GM03348 (cell line): ENCODE measurements around the gene EHMT1.

Experiments
- DNase-seq: peaks from one replicate; pipeline ENCODE4 v3.0.0; 2012; ENCODE audit warnings: low spot score

EHMT1 gene

GRCh38 chr9:137618105-137619067 lies at the start of gene EHMT1:
Gene EHMT1 (plus strand): TSS chr9:137619005. CDS start chr9:137619029, 24 bp downstream.
- DNase-seq: peak; percentile 99

GRCh38 chr9:137569609-137570203 lies 49.1 kb upstream of the EHMT1 start:
- DNase-seq: no peak

DNA sequence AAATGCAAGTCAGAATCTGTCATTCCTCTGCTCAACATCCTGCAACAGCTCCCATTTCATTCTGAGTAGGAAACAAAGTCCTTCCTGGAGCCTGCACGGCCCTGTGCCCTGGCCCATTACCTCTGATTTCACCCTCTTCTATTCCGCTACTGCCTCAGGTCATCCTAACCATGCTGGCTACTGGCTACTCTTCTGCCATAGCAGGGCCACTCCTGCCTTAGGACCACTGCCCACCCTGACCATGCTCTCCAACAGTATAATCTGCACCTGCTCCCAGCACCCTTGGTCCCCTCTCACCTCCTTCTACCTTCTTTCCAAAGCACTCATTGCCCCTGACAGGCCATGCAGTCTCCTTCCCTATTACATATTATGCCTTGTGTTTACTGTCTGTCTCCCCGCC lies 48.2 kb upstream of the EHMT1 start:
- DNase-seq: no peak

- DNase-seq: no peak
Measured at GRCh38 chr9:137574192-137574591, 44.6 kb upstream of the EHMT1 start.

DNA sequence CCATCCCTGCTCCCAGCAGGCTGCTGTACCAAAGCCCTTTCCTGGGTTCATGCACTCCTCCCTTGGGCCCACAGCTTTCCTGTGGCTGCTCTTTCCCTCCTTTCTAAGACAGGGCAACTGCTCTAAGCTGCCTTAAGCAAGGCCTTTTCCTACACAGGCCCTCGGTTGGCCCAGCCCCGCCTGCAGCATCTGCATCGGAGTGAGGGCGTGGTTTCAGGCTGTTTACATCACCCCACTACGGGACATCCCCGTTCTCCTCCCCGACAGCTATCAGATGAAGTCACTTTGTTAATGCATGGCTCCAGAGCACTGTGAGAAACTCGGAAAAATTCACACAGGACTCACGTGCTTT lies 43.5 kb upstream of the EHMT1 start:
- DNase-seq: no peak

DNA sequence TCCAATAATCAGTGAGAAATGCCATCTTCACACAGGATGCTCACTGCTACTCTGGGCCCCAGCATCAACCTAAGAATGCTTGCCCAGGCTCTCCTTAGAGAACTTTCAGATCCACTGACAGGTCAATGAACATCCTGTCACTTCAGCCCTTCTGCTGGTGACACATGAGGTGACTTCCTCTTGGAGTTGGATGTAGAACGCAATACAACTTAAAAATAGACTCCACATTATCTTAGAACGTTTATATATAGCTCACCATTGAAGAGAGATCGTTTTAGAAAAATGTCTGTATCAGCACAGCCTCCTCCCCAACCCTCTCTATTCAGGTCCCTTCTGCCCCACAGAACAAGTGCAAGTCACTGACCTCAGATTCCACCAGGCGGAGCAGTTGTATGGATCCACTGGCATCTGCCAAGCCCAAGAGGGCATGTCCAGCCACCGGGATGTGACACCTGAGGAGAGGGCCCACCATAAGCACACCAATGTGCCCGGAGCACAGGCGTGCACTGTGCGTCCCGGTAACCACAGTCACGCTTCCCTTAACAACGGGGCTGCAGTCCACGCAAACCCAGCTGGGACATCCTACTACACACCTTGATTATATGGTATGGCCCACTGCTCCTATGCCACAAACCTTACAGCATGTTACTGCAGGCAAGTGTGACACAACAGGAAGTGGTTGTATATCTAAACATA lies 42.9 kb upstream of the EHMT1 start:
- DNase-seq: no peak

- peak; percentile 99 for DNase-seq
Measured at GRCh38 chr9:137578518-137579258, 40.1 kb upstream of the EHMT1 start, which contains the start of gene DPH7. Gene DPH7 (minus strand): TSS chr9:137578925. CDS start chr9:137578777, 148 bp downstream.

DNA sequence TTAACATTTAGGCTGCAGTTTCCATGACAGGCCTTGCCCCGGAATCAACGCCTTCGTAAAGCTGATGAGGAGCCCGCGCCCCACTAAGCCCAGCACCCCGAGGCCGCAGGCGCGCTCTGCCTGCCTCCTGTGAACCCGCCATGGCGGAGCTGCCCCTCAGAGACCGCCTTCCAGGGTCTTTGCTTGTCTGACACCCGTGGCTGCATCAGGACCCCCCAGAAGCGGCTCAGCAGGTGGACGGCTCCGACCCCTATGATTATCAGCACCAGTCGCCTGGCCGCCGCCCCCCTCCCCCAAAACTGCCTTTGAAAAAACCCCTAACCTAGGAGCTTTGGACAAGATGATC lies 39.6 kb upstream of the EHMT1 start:
- DNase-seq: no peak

DNA sequence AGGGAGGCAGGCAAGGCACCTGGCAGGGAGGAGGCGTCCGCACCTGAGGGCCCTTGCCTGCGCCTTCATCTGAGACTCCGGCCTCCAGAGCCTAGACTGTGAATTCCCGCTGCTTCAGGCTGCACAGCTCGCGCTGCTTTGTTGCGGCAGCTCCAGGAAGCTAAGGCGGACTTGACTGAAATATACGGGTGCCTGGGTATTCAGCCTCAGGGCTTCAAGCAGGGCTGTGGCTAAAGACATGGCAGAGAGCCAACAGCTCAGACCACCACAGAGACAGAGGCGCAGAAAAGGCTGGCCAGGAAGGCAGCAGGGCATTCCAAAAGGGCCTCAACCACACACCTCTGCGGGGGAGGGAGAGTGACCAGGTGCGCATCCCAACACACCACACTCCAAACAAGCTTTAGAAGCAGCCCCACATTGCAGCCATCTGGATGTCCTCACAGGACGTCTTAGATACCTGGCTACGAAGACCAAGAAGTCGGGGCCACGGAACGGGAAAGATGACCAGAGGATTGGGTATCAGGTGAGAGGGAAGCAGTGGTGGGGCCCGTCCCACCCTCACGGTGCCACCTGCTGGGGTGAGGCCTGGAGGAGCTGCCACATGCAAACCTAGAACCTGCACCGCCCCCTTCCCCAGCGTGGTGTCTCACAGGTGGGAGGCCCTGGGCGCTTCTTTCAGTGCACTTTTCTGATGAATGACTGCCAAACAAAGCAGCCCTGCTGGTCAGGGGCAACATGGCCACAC lies 38.4 kb upstream of the EHMT1 start:
- DNase-seq: no peak

GRCh38 chr9:137580954-137581322 lies 37.9 kb upstream of the EHMT1 start:
- DNase-seq: no peak

GRCh38 chr9:137581361-137582285 lies 37.2 kb upstream of the EHMT1 start:
- DNase-seq: no peak

DNA sequence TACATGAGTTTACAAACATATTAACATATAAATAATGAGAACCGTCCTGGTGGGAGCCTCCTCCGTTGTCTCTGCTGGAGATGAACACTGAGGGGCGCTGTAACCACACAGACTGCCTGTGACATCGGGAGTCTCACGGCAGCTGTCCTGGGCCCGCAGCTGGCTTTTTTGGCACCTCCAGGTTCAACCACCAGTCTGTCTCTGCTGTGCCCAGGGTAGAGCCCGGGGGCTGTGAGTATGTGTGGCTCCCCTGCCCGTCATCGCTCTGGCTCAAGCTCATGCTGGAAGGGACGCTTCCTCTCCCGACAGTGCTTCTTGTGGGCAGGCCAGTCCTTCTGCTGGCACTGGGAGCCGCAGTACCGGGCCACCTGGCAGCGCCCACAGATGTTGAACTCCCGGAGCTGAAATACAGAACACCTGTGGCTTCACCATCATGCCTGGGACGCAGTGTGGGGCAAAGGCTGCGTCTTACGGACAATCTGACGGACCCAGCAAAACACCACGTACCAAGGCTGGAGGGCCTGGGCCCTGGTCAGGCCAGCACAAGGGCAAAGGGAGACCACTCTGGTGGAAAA lies 36.4 kb upstream of the EHMT1 start:
- DNase-seq: no peak

- DNase-seq: no peak
Measured at GRCh38 chr9:137583347-137583746, 35.5 kb upstream of the EHMT1 start.

DNA sequence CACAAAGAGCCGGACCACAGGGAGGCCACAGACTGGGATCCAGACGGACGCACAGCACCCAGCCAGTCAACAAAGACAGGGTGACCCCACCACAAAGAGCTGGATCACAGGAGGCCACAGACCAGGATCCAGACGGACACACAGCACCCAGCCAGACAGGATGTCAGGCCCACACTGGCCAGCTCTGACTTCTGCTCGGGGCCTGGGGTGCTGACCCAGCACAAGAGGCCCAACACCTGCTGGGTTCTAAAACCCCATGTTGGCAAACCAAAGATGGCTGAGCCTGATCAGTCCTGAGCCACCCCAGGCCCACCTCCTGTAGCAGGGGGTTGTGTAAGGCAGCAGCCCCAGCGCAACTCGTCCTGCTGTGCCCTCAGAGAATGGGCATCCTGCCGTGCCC lies 34.8 kb upstream of the EHMT1 start:
- no peak for DNase-seq

GRCh38 chr9:137586854-137587253 lies 32.0 kb upstream of the EHMT1 start:
- DNase-seq: no peak

- no peak for DNase-seq
Measured at GRCh38 chr9:137588311-137588710, 30.5 kb upstream of the EHMT1 start.

DNA sequence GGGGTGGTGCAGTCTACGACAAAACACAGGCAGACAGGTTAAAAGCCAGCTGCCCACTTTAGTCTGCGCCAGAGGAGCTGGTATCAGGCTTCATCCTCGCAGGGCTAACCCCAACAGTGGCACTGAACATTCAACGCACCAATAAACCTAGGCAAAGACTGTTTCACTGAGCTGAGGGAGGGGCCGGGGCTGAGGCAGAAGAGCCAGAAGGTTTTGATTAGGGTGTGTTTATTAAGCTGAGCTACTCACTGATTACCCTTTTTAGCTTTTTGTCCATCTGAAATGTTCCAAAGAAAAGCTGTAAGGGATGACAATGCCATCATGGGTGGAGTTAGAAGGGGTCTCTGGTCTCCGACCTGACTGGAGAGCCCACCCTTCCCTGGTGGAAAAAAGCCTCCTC lies 29.9 kb upstream of the EHMT1 start:
- DNase-seq: no peak

GRCh38 chr9:137589441-137590122 lies 29.2 kb upstream of the EHMT1 start:
- peak; percentile 56 for DNase-seq

- no peak for DNase-seq
Measured at GRCh38 chr9:137590123-137590468, 28.7 kb upstream of the EHMT1 start.
